ENCODE data around the gene ASTN2. TPM values are rescaled to one million over a fixed set of nuclear protein-coding genes. Genes with fewer than 3 reads are reported as not detected.

ASTN2 gene
- total and polyA plus RNA-seq, 2 experiments from 2014 or later, result 5.6 to 7.7 TPM

DNA sequence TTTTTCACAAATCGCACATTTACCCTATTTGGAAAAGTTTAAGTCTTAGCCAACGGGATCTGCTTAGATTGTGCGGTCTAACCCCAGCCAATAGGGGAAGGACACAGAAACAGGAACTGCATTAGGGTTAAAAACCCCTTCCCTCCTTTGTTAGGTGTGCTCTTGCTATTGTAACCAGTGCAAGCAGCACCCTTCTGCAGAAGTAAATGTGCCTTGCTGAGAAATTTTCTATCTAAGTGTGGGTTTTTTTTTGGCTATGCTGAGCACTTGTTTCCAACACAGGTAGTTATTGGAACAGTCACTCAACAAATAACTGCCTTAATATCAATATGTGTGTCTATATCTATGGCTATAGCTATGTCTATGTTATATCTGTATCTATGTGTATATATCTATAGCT lies 537.8 kb downstream of the ASTN2 start:
- no peak for DNase-seq (ENCODE audit: low read depth in 1 of 2, low spot score in 1 of 2)
- H3K36me3 ChIP-seq, result no peaks in the 10 kb centered on the region
- TF ChIP-seq, protein P1, sequence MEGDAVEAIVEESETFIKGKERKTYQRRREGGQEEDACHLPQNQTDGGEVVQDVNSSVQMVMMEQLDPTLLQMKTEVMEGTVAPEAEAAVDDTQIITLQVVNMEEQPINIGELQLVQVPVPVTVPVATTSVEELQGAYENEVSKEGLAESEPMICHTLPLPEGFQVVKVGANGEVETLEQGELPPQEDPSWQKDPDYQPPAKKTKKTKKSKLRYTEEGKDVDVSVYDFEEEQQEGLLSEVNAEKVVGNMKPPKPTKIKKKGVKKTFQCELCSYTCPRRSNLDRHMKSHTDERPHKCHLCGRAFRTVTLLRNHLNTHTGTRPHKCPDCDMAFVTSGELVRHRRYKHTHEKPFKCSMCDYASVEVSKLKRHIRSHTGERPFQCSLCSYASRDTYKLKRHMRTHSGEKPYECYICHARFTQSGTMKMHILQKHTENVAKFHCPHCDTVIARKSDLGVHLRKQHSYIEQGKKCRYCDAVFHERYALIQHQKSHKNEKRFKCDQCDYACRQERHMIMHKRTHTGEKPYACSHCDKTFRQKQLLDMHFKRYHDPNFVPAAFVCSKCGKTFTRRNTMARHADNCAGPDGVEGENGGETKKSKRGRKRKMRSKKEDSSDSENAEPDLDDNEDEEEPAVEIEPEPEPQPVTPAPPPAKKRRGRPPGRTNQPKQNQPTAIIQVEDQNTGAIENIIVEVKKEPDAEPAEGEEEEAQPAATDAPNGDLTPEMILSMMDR (IDR thresholded peaks at IDR 0.05; ENCODE audit: low read depth, low read length), result no peak
- H3K27ac ChIP-seq, result no peak overlapping the region
- H3K4me3 ChIP-seq, result no peak overlapping the region
- H3K27me3 ChIP-seq, result no peaks in the 10 kb centered on the region
- peaks cover 7% of the 10 kb centered on the region for H3K9me3 ChIP-seq (ENCODE audit: low read depth)
- H3K4me1 ChIP-seq (ENCODE audit: low read depth), result no peaks in the 10 kb centered on the region

- no peaks in the 10 kb centered on the region for H3K4me1 ChIP-seq (ENCODE audit: low read depth)
- H3K4me3 ChIP-seq, result no peak overlapping the region
- TF ChIP-seq, protein P1 (IDR thresholded peaks at IDR 0.05; ENCODE audit: low read depth, low read length), result no peak
- no peak for DNase-seq (ENCODE audit: low read depth in 1 of 2, low spot score in 1 of 2)
- no peaks in the 10 kb centered on the region for H3K36me3 ChIP-seq
- H3K9me3 ChIP-seq (ENCODE audit: low read depth), result peaks cover 7% of the 10 kb centered on the region
- H3K27ac ChIP-seq, result no peak overlapping the region
- H3K27me3 ChIP-seq, result no peaks in the 10 kb centered on the region
These were observed 539.3 kb downstream of the ASTN2 start for GRCh38 chr9:116875576-116875975.

DNA sequence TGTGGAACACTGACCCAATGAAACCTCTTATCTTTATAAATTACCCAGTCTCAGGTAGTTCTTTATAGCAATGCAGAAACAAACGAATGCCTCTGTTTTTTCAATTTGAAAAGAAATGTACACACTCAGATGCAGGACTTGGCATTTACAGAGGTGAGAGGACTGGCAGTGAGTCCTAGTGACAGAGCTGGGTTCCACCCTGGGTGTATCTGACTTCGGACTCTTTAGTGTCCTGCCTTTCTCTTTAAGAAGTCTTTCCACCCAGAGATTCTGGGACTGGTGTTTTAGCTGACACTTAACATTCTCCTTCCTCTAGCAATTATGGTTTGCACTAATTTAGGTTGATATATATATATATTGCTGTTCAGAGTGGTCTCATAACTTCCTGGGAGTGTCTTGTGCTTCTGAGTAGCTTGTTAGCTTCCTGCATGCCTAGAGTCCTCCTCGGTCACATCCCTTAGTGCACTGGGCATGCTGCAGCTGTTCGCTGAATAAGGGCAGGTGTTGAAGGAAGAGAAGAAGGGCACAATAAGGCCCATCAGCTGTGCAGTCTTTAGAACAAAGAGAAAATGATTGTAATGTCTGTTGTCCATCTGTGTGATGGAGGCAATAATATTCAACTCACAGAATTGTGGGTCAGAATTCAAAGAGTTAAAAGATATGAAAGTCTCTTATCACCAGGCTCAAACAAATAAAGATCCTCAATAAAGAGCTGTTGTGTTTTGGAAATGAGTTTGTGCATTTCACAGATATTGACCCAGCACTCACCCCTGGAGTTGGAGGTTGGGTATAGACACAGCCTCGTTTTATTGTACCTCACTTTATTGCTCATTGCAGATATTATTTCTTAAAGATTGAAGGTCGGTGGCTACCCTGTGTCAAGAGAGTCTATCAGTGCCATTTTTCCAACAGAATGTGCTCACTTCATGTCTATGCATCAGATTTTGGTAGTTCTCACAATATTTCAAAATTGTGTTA lies 540.6 kb downstream of the ASTN2 start:
- Histone ChIP-seq H3K27ac (no peak overlapping the region), H3K4me1 (ENCODE audit: low read depth) (no peaks in the 10 kb centered on the region), H3K36me3 (no peaks in the 10 kb centered on the region), H3K9me3 (ENCODE audit: low read depth) (peaks cover 7% of the 10 kb centered on the region), H3K4me3 (no peak overlapping the region), H3K27me3 (no peaks in the 10 kb centered on the region)
- TF ChIP-seq, protein P1 (IDR thresholded peaks at IDR 0.05; ENCODE audit: low read depth, low read length), result no peak
- DNase-seq (ENCODE audit: low read depth in 1 of 2, low spot score in 1 of 2), result no peak

GRCh38 chr9:116873491-116873890 lies 541.4 kb downstream of the ASTN2 start:
- H3K27me3 ChIP-seq, result no peaks in the 10 kb centered on the region
- H3K9me3 ChIP-seq (ENCODE audit: low read depth), result peaks cover 7% of the 10 kb centered on the region
- DNase-seq (ENCODE audit: low read depth in 1 of 2, low spot score in 1 of 2), result no peak
- no peak overlapping the region for H3K4me3 ChIP-seq
- no peak overlapping the region for H3K27ac ChIP-seq
- H3K4me1 ChIP-seq (ENCODE audit: low read depth), result no peaks in the 10 kb centered on the region
- no peaks in the 10 kb centered on the region for H3K36me3 ChIP-seq
- TF ChIP-seq, protein P1 (IDR thresholded peaks at IDR 0.05; ENCODE audit: low read depth, low read length), result no peak

GRCh38 chr9:116870566-116870965 lies 544.3 kb downstream of the ASTN2 start:
- DNase-seq (ENCODE audit: low read depth in 1 of 2, low spot score in 1 of 2), result no peak
- Histone ChIP-seq H3K27ac (no peak overlapping the region), H3K4me3 (no peak overlapping the region), H3K27me3 (no peaks in the 10 kb centered on the region), H3K9me3 (ENCODE audit: low read depth) (no peaks in the 10 kb centered on the region), H3K4me1 (ENCODE audit: low read depth) (no peaks in the 10 kb centered on the region), H3K36me3 (no peaks in the 10 kb centered on the region)
- TF ChIP-seq, protein P1 (IDR thresholded peaks at IDR 0.05; ENCODE audit: low read depth, low read length), result no peak
